ENCODE results near the gene ZNF655. TPM values are rescaled to one million over a fixed set of nuclear protein-coding genes. Genes with fewer than 3 reads are reported as not detected.

Gene ZNF655
- total and polyA plus RNA-seq, 2 donors (not counting 3 experiments of a cell fraction or from before 2014, with no cell fraction given): 16.9 to 20.4 TPM

GRCh38 chr7:99625961-99626360 is 67.5 kb downstream of the ZNF655 start:
- no peaks in the 10 kb centered on the region for H3K9me1 ChIP-seq (replicated peaks; ENCODE audit: control insufficient read depth, extremely low read depth, insufficient read depth, low read length)
- intact Hi-C loops (cut with micrococcal nuclease): no loop called here
- no peaks in the 10 kb centered on the region for H3K79me2 ChIP-seq (ENCODE audit: control insufficient read depth, insufficient read depth, low read length)
- H3K36me3 ChIP-seq (ENCODE audit: control insufficient read depth in 2 of 2, extremely low read depth in 1 of 2, insufficient read depth in 2 of 2, low read length in 2 of 2): peaks cover 32 to 67% of the 10 kb centered on the region in 2 experiments
- no peaks in the 10 kb centered on the region for H4K20me1 ChIP-seq (replicated peaks; ENCODE audit: control insufficient read depth, extremely low read depth, insufficient read depth, low read length)
- BruUV-seq (replicated peaks): no TSS peak
- CTCF ChIA-PET: no interaction called here
- H2AFZ ChIP-seq (ENCODE audit: low read depth, low read length): no peak overlapping the region
- no peak overlapping the region for H3K27ac ChIP-seq (ENCODE audit: insufficient read depth, low read depth, low read length)
- FAIRE-seq (no peak), DNase-seq (ENCODE audit: low read depth, low spot score) (no peak)
- no peak overlapping the region for H3K4me3 ChIP-seq (replicated peaks in 1 of 3; ENCODE audit: insufficient read depth in 1 of 3, low read depth in 1 of 3, low read length in 3 of 3)
- no peaks in the 10 kb centered on the region for H3K4me1 ChIP-seq (ENCODE audit: control insufficient read depth, extremely low read depth, insufficient read depth, low read length)
- POLR2A ChIA-PET: no interaction called here
- H3K9ac ChIP-seq (replicated peaks; ENCODE audit: extremely low read depth, insufficient read depth, low read length): no peak overlapping the region
- dilution Hi-C loops (cut with MboI; ENCODE audit: extremely low pct_ligation_motif_present, low sequenced_read_pairs): no loop called here
- H3K4me2 ChIP-seq (ENCODE audit: insufficient read depth, low read length): no peak overlapping the region
- no peaks in the 10 kb centered on the region for H3K27me3 ChIP-seq (ENCODE audit: control insufficient read depth in 2 of 2, insufficient read depth in 2 of 2, low read length in 2 of 2)
- no peaks in the 10 kb centered on the region for H3K9me3 ChIP-seq (replicated peaks; ENCODE audit: control insufficient read depth, insufficient read depth, low read length)
- TF ChIP-seq CTCF (IDR thresholded peaks at IDR 0.05; ENCODE audit: extremely low read depth in 1 of 2, insufficient read depth in 1 of 2, low read depth in 1 of 2, low read length in 2 of 2) (no peak), MAX (IDR thresholded peaks at IDR 0.05; ENCODE audit: insufficient read depth, insufficient read length) (no peak), POLR2A (IDR thresholded peaks at IDR 0.05; ENCODE audit: low read depth, low read length) (no peak), MYC (IDR thresholded peaks at IDR 0.05; ENCODE audit: low read depth, low read length) (no peak), GATA2 (IDR thresholded peaks at IDR 0.05; ENCODE audit: insufficient read depth, insufficient read length, low read depth, low read length) (no peak), EZH2 (IDR thresholded peaks at IDR 0.05; ENCODE audit: borderline replicate concordance, low read depth, low read length, severe bottlenecking) (no peak), POLR2AphosphoS5 (IDR thresholded peaks at IDR 0.05; ENCODE audit: insufficient read depth, low read depth, low read length) (no peak), FOS (IDR thresholded peaks at IDR 0.05; ENCODE audit: borderline replicate concordance, insufficient read depth, low read length) (no peak), JUN (IDR thresholded peaks at IDR 0.05; ENCODE audit: borderline replicate concordance, insufficient read depth, insufficient read length, low read depth) (no peak)

Other genes with a start within 250 kb of the ZNF655 start
- 243 TPM in 2 replicates for gene ARPC1A, start 232.7 kb upstream of the ZNF655 start, total RNA-seq
- 171 and 200 TPM in 2 replicates for gene ARPC1A, start 232.7 kb upstream of the ZNF655 start, polyA plus RNA-seq
- 232 and 294 TPM in 2 replicates for gene ARPC1B, start 183.9 kb upstream of the ZNF655 start, total RNA-seq
- gene ARPC1B, start 183.9 kb upstream of the ZNF655 start, polyA plus RNA-seq: 732 and 831 TPM in 2 replicates
- 148 and 150 TPM in 2 replicates for gene PDAP1, start 150.0 kb upstream of the ZNF655 start, total RNA-seq
- 19.3 and 32.6 TPM in 2 replicates for gene PDAP1, start 150.0 kb upstream of the ZNF655 start, polyA plus RNA-seq
- gene BUD31, start 149.7 kb upstream of the ZNF655 start, total RNA-seq: 113 and 122 TPM in 2 replicates
- gene BUD31, start 149.7 kb upstream of the ZNF655 start, polyA plus RNA-seq: 67.1 and 67.8 TPM in 2 replicates
- gene PTCD1, start 119.8 kb upstream of the ZNF655 start, total RNA-seq: 6.9 and 9.6 TPM in 2 replicates
- 3.8 and 4.2 TPM in 2 replicates for gene PTCD1, start 119.8 kb upstream of the ZNF655 start, polyA plus RNA-seq
- gene CPSF4, start 119.7 kb upstream of the ZNF655 start, total RNA-seq: 48.3 and 51.5 TPM in 2 replicates
- 53.0 and 56.1 TPM in 2 replicates for gene CPSF4, start 119.7 kb upstream of the ZNF655 start, polyA plus RNA-seq
- gene ATP5MF, start 92.5 kb upstream of the ZNF655 start, total RNA-seq: 348 and 369 TPM in 2 replicates
- gene ATP5MF, start 92.5 kb upstream of the ZNF655 start, polyA plus RNA-seq: 2,129 and 2,140 TPM in 2 replicates
- gene ZNF789, start 85.8 kb upstream of the ZNF655 start, total RNA-seq: 16.6 and 21.6 TPM in 2 replicates
- gene ZNF789, start 85.8 kb upstream of the ZNF655 start, polyA plus RNA-seq: 10.9 and 11.6 TPM in 2 replicates
- gene ZNF394, start 58.4 kb upstream of the ZNF655 start, total RNA-seq: 19.8 and 22.8 TPM in 2 replicates
- 8.3 and 8.6 TPM in 2 replicates for gene ZNF394, start 58.4 kb upstream of the ZNF655 start, polyA plus RNA-seq
- 9.6 and 9.7 TPM in 2 replicates for gene ZKSCAN5, start 54.0 kb upstream of the ZNF655 start, total RNA-seq
- 3.6 and 4.3 TPM in 2 replicates for gene ZKSCAN5, start 54.0 kb upstream of the ZNF655 start, polyA plus RNA-seq
- gene FAM200A, start 6.5 kb upstream of the ZNF655 start, total RNA-seq: 3.0 and 3.6 TPM in 2 replicates
- 1.7 and 2.1 TPM in 2 replicates for gene FAM200A, start 6.5 kb upstream of the ZNF655 start, polyA plus RNA-seq
- not detected in 2 replicates for gene TMEM225B, start 39.6 kb downstream of the ZNF655 start, total RNA-seq
- gene TMEM225B, start 39.6 kb downstream of the ZNF655 start, polyA plus RNA-seq: 0.08 and 0.29 TPM in 2 replicates
- 11.4 and 13.8 TPM in 2 replicates for gene ZSCAN25, start 58.3 kb downstream of the ZNF655 start, total RNA-seq
- gene ZSCAN25, start 58.3 kb downstream of the ZNF655 start, polyA plus RNA-seq: 8.4 and 8.9 TPM in 2 replicates
- not detected in 2 replicates for gene CYP3A5, start 121.4 kb downstream of the ZNF655 start, total RNA-seq
- gene CYP3A5, start 121.4 kb downstream of the ZNF655 start, polyA plus RNA-seq: not detected in 2 replicates
- not detected in 2 replicates for gene CYP3A7, start 176.6 kb downstream of the ZNF655 start, total RNA-seq
- gene CYP3A7, start 176.6 kb downstream of the ZNF655 start, polyA plus RNA-seq: not detected in 2 replicates
- not detected in 2 replicates for gene CYP3A4, start 225.5 kb downstream of the ZNF655 start, total RNA-seq
- gene CYP3A4, start 225.5 kb downstream of the ZNF655 start, polyA plus RNA-seq: not detected in 2 replicates

All from endothelial cell of umbilical vein (primary cell).